K562 (cell line): ENCODE measurements around the gene CACNA2D2. TPM values are rescaled to one million over a fixed set of nuclear protein-coding genes. Genes with fewer than 3 reads are reported as not detected.

ENCODE experiments used
- ARID1B ChIP-seq: fragments of 450-650 bp; IDR thresholded peaks from 2 replicates; pipeline ENCODE4 v1.6.1; 2016; ENCODE audit warnings: antibody characterized with exemption, mild to moderate bottlenecking, inconsistent platforms
- ATF4 ChIP-seq: fragments of 450-650 bp; formaldehyde crosslinking; IDR thresholded peaks from 2 replicates; pipeline ENCODE4 v1.4.0; 2022; ENCODE audit warnings: mild to moderate bottlenecking, moderate library complexity
- CBX8 ChIP-seq: fragments of 200-600 bp; sonication (generic); IDR thresholded peaks from 2 replicates; pipeline ENCODE4 v1.6.1; 2012; ENCODE audit warnings: borderline replicate concordance, mixed run types, low read depth, mild to moderate bottlenecking, moderate library complexity, mixed read lengths, low read length, control low read depth, inconsistent platforms; ENCODE audit not compliant: poor library complexity, severe bottlenecking; ENCODE audit errors: extremely low read depth
- CEBPB ChIP-seq: fragments of 450-650 bp; IDR thresholded peaks from 2 replicates; pipeline ENCODE4 v1.6.1; 2016; ENCODE audit warnings: missing genetic modification characterization, missing compliant biosample characterization
- CEBPG ChIP-seq, 3 experiments: fragments of 200-800 bp in 1 of 3; sonication (Bioruptor generic) in 1 of 3; sonication (generic) in 1 of 3; formaldehyde crosslinking in 1 of 3; IDR thresholded peaks in 2 of 3; conservative IDR thresholded peaks in 1 of 3; 2 replicates each; pipeline versions ENCODE4 v1.6.1 to v1.8.0; 2016 to 2022; ENCODE audit warnings: missing compliant biosample characterization in 2 of 3, missing genetic modification characterization in 2 of 3, mild to moderate bottlenecking in 1 of 3, missing genetic modification reagents in 1 of 3
- DNMT1 ChIP-seq: fragments of 450-650 bp; IDR thresholded peaks from 2 replicates; pipeline ENCODE4 v1.6.1; 2016; ENCODE audit warnings: antibody characterized with exemption, mild to moderate bottlenecking
- FOSL1 ChIP-seq: fragments of 200-800 bp; sonication (Bioruptor generic); conservative IDR thresholded peaks from 2 replicates; pipeline ENCODE4 v1.6.1; 2016; ENCODE audit warnings: missing genetic modification characterization, missing compliant biosample characterization
- KDM1A ChIP-seq, 2 experiments: fragments of 450-650 bp; IDR thresholded peaks; 2 replicates each; pipeline ENCODE4 v1.6.1; 2016; ENCODE audit warnings: mild to moderate bottlenecking in 2 of 2
- NCOA6 ChIP-seq: fragments of 450-650 bp; IDR thresholded peaks from 2 replicates; pipeline ENCODE4 v1.6.1; 2017; ENCODE audit warnings: mild to moderate bottlenecking
- PHB ChIP-seq: fragments of 250-450 bp; sonication (Bioruptor Pico); IDR thresholded peaks from 2 replicates; pipeline ENCODE4 v1.5.0; 2021
- RNF219 ChIP-seq: fragments of 250-450 bp; sonication (Bioruptor Pico); IDR thresholded peaks from 2 replicates; pipeline ENCODE4 v1.5.0; 2022; ENCODE audit warnings: mild to moderate bottlenecking
- TCF7L2 ChIP-seq: fragments of 150-350 bp; IDR thresholded peaks from 2 replicates; pipeline ENCODE4 v1.6.1; 2016; ENCODE audit warnings: low read depth, mild to moderate bottlenecking, low read length, moderate library complexity
- THAP12 ChIP-seq: fragments of 250-450 bp; sonication (Bioruptor Pico); IDR thresholded peaks from 2 replicates; pipeline ENCODE4 v1.9.0; 2021; ENCODE audit warnings: mild to moderate bottlenecking, inconsistent platforms
- U2AF2 ChIP-seq: fragments of 200-400 bp; formaldehyde crosslinking; optimal IDR thresholded peaks from 2 replicates; pipeline ENCODE3; 2017; ENCODE audit warnings: low read depth, mild to moderate bottlenecking, low read length
- VEZF1 ChIP-seq: fragments of 200-800 bp; sonication (Bioruptor generic); IDR thresholded peaks from 2 replicates; pipeline ENCODE4 v1.6.1; 2017; ENCODE audit warnings: missing genetic modification characterization, missing compliant biosample characterization
- ZC3H8 ChIP-seq: fragments of 450-650 bp; IDR thresholded peaks from 2 replicates; pipeline ENCODE4 v1.6.1; 2017
- ZNF280A ChIP-seq: fragments of 450-650 bp; IDR thresholded peaks from 2 replicates; pipeline ENCODE4 v1.6.1; 2018; ENCODE audit warnings: mild to moderate bottlenecking, low read depth; ENCODE audit not compliant: partially characterized antibody
- ZNF347 ChIP-seq: fragments of 450-650 bp; formaldehyde crosslinking; IDR thresholded peaks from 2 replicates; pipeline ENCODE4 v1.4.0; 2020; ENCODE audit warnings: low read depth, mild to moderate bottlenecking, moderate library complexity
- ZNF408 ChIP-seq: fragments of 250-450 bp; sonication (Bioruptor Pico); IDR thresholded peaks from 2 replicates; pipeline ENCODE4 v1.4.0; 2020; ENCODE audit warnings: low read depth, mild to moderate bottlenecking, moderate library complexity
- polyA plus RNA-seq, 8 experiments: library from polyadenylated mRNA; depleted of rRNA in 4 of 8; stranded (reverse) in 5 of 8; unstranded in 3 of 8; fragments of >200 nt; fragmentation: Nextera tagmentation in 2 of 8; fragmentation: Illumina TruSeq in 1 of 8; extraction: Ambion mirVana in 2 of 8; extraction: Trizol in 1 of 8; gene quantifications; 2 replicates each; pipeline versions ENCODE4 v1.2.1 to v1.2.3, GENCODE V29; 2011 to 2014; ENCODE audit warnings: inconsistent platforms in 1 of 8, missing spikeins in 1 of 8
- total RNA-seq, 7 experiments: library from RNA; depleted of rRNA in 6 of 7; stranded (reverse); fragments of >200 nt in 6 of 7; fragmentation: Illumina TruSeq in 2 of 7; extraction: Trizol in 2 of 7; gene quantifications; 2 replicates each; pipeline versions ENCODE4 v1.2.1 to v1.2.3, GENCODE V29; 2011 to 2021; ENCODE audit warnings: low replicate concordance in 1 of 7

The CACNA2D2 gene
- total and polyA plus RNA-seq, 9 of the 15 experiments (the other 6 are each of a cell fraction or from before 2014, with no cell fraction given): 0.11 to 0.58 (median 0.36) TPM; not detected in 2

GRCh38 chr3:50337175-50337861, 166.1 kb downstream of the CACNA2D2 start (continued):
- TF ChIP-seq THAP12 (CRISPR knock-in tag): peak; percentile 51; the same call in 1 of the 2 replicates
- no peak for TF ChIP-seq NCOA6
- TF ChIP-seq CEBPB: no peak
- no peak for TF ChIP-seq FOSL1 (tag)
- no peak for TF ChIP-seq KDM1A (IDR thresholded peaks at IDR 0.05)
- no peak for TF ChIP-seq ZNF280A
- no peak for TF ChIP-seq RNF219 (CRISPR knock-in tag)
- no peak for TF ChIP-seq TCF7L2
- peak; percentile 56; the same call in 1 of the 2 replicates for TF ChIP-seq VEZF1 (CRISPR knock-in tag)
- no peak for TF ChIP-seq ZC3H8
- no peak for TF ChIP-seq ATF4 (CRISPR knock-in tag)
- no peak for TF ChIP-seq DNMT1
- TF ChIP-seq ZNF347 (CRISPR knock-in tag): no peak
- TF ChIP-seq U2AF2: no peak
- no peak for TF ChIP-seq ARID1B
- TF ChIP-seq CBX8: no peak
- no peak for TF ChIP-seq CEBPG (CRISPR knock-in tag; IDR thresholded peaks at IDR 0.05)
- no peak for TF ChIP-seq CEBPG (tag; conservative IDR thresholded peaks at IDR 0.05 in 1 of 2, IDR thresholded peaks at IDR 0.05 in 1 of 2)
- TF ChIP-seq ZNF408 (CRISPR knock-in tag): no peak
- TF ChIP-seq PHB (CRISPR knock-in tag): no peak
